ENCODE results near the gene ACBD4.

GRCh38 chr17:45117334-45117733 lies 18.2 kb upstream of the ACBD4 start:
- no peak for TF ChIP-seq POLR2AphosphoS5 (IDR thresholded peaks at IDR 0.05; ENCODE audit: low read depth, low read length)
- no peak for TF ChIP-seq POLR2A (IDR thresholded peaks at IDR 0.05; ENCODE audit: low read depth, low read length)
